Liver (tissue), 9 donors: ENCODE measurements around the gene RALGPS1. TPM values are rescaled to one million over a fixed set of nuclear protein-coding genes. Genes with fewer than 3 reads are reported as not detected.

Source experiments
- DNase-seq: peaks from one replicate; pipeline ENCODE4 v3.0.0-alpha.2; 2017; ENCODE audit warnings: low spot score
- H3K27ac ChIP-seq, 2 donors: one replicate each; pipeline ENCODE4 v1.7.0; 2013; ENCODE audit warnings: inconsistent platforms in 2 of 2, low read length in 2 of 2, control low read depth in 1 of 2, low read depth in 1 of 2, mild to moderate bottlenecking in 1 of 2
- H3K27me3 ChIP-seq, 4 donors: one replicate each; pipeline versions ENCODE4 v1.6.1 to v1.7.0; 2013; ENCODE audit warnings: low read length in 3 of 4, inconsistent platforms in 1 of 4, mild to moderate bottlenecking in 1 of 4, moderate library complexity in 1 of 4; ENCODE audit not compliant: control insufficient read depth in 4 of 4, insufficient read depth in 4 of 4
- H3K36me3 ChIP-seq, 4 donors: one replicate each; pipeline versions ENCODE4 v1.6.1 to v1.7.0; 2013; ENCODE audit warnings: low read length in 3 of 4, mild to moderate bottlenecking in 3 of 4, low read depth in 1 of 4, moderate library complexity in 1 of 4; ENCODE audit not compliant: control insufficient read depth in 4 of 4, insufficient read depth in 3 of 4
- H3K4me1 ChIP-seq, 4 donors: one replicate each; pipeline versions ENCODE4 v1.6.1 to v1.7.0; 2013; ENCODE audit warnings: low read length in 3 of 4, mild to moderate bottlenecking in 3 of 4, moderate library complexity in 1 of 4; ENCODE audit not compliant: control insufficient read depth in 4 of 4, insufficient read depth in 4 of 4
- H3K4me3 ChIP-seq, 3 donors: one replicate each; pipeline versions ENCODE4 v1.6.1 to v1.7.0; 2013; ENCODE audit warnings: low read length in 3 of 3, control low read depth in 1 of 3, low read depth in 1 of 3, mild to moderate bottlenecking in 1 of 3
- H3K9ac ChIP-seq, 2 donors: one replicate each; pipeline ENCODE4 v1.7.0; 2013; ENCODE audit warnings: low read length in 2 of 2, mild to moderate bottlenecking in 2 of 2, moderate library complexity in 2 of 2, control low read depth in 1 of 2, low read depth in 1 of 2
- H3K9me3 ChIP-seq, 4 donors: one replicate each; pipeline versions ENCODE4 v1.6.1 to v1.7.0; 2013; ENCODE audit warnings: low read length in 3 of 4; ENCODE audit not compliant: control insufficient read depth in 4 of 4
- CTCF ChIP-seq: fragments of 150-350 bp; IDR thresholded peaks from 2 replicates; pipeline ENCODE4 v1.5.1; 2017; ENCODE audit warnings: improper control_type of control experiment, low read depth, low read length; ENCODE audit not compliant: missing input control
- FOXA1 ChIP-seq: IDR thresholded peaks from 2 replicates; pipeline ENCODE4 v1.6.1; 2016; ENCODE audit warnings: antibody characterized with exemption
- FOXA2 ChIP-seq: IDR thresholded peaks from 2 replicates; pipeline ENCODE4 v1.6.1; 2016; ENCODE audit warnings: antibody characterized with exemption
- HNF4A ChIP-seq, 2 donors: conservative IDR thresholded peaks; 2 replicates each; pipeline ENCODE4 v1.6.1; 2016; ENCODE audit warnings: antibody characterized with exemption in 2 of 2, mild to moderate bottlenecking in 2 of 2
- HNF4G ChIP-seq: IDR thresholded peaks from 2 replicates; pipeline ENCODE4 v1.6.1; 2016; ENCODE audit warnings: antibody characterized with exemption
- RXRA ChIP-seq, 2 donors: IDR thresholded peaks; 2 replicates each; pipeline ENCODE4 v1.6.1; 2017 to 2018; ENCODE audit warnings: antibody characterized with exemption in 2 of 2, mild to moderate bottlenecking in 1 of 2
- TAF1 ChIP-seq: conservative IDR thresholded peaks from 2 replicates; pipeline ENCODE4 v1.6.1; 2016; ENCODE audit warnings: antibody characterized with exemption, mild to moderate bottlenecking
- YY1 ChIP-seq: IDR thresholded peaks from 2 replicates; pipeline ENCODE4 v1.6.1; 2016; ENCODE audit warnings: antibody characterized with exemption, mild to moderate bottlenecking
- WGBS: extraction: QIAGEN DNeasy Blood & Tissue Kit; methylation state at CpG from one replicate; pipeline ENCODE4 v1.1.7; 2013; 5-methylcytosine and 5-hydroxymethylcytosine counted together
- polyA plus RNA-seq, 2 donors: library from polyadenylated mRNA; stranded (reverse) in 1 of 2; unstranded in 1 of 2; fragments of 200-250 nt in 1 of 2; fragments of >200 nt in 1 of 2; fragmentation: Nextera tagmentation in 1 of 2; extraction: Ambion mirVana in 1 of 2; gene quantifications; one replicate each; pipeline versions ENCODE4 v1.2.1 to v1.2.3, GENCODE V29; 2013 to 2015
- total RNA-seq, 2 donors: library from RNA; depleted of rRNA; stranded (reverse); fragments of >200 nt; gene quantifications; one replicate each; pipeline ENCODE4 v1.2.3, GENCODE V29; 2014
- TF ChIP-seq, protein P1 (sequence below): IDR thresholded peaks from 2 replicates; pipeline ENCODE4 v1.6.1; 2016; ENCODE audit warnings: antibody characterized with exemption
- TF ChIP-seq, protein P2 (sequence below): IDR thresholded peaks from 2 replicates; pipeline ENCODE4 v1.6.1; 2016; ENCODE audit warnings: antibody characterized with exemption, mild to moderate bottlenecking
- donor health status: healthy.
- donor health status: healthy.
- donor health status: healthy.
- donor health status: healthy.
- donor health status: healthy.

The RALGPS1 gene
- total and polyA plus RNA-seq, 4 donors: 1.4 to 2.7 (median 2.0) TPM

- Histone ChIP-seq H3K27me3 (no peaks in the 10 kb centered on the region), H3K9ac (no peak overlapping the region)
- 97% methylated on average over 2 of the region's 2 CpGs for WGBS
Measured at GRCh38 chr9:127018935-127019334, 104.4 kb downstream of the RALGPS1 start.

GRCh38 chr9:127020036-127020801 lies 105.6 kb downstream of the RALGPS1 start:
- no peak for TF ChIP-seq CTCF
- TF ChIP-seq, protein P1, sequence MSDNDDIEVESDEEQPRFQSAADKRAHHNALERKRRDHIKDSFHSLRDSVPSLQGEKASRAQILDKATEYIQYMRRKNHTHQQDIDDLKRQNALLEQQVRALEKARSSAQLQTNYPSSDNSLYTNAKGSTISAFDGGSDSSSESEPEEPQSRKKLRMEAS: no peak
- no peak for TF ChIP-seq FOXA2
- TF ChIP-seq, protein P2, sequence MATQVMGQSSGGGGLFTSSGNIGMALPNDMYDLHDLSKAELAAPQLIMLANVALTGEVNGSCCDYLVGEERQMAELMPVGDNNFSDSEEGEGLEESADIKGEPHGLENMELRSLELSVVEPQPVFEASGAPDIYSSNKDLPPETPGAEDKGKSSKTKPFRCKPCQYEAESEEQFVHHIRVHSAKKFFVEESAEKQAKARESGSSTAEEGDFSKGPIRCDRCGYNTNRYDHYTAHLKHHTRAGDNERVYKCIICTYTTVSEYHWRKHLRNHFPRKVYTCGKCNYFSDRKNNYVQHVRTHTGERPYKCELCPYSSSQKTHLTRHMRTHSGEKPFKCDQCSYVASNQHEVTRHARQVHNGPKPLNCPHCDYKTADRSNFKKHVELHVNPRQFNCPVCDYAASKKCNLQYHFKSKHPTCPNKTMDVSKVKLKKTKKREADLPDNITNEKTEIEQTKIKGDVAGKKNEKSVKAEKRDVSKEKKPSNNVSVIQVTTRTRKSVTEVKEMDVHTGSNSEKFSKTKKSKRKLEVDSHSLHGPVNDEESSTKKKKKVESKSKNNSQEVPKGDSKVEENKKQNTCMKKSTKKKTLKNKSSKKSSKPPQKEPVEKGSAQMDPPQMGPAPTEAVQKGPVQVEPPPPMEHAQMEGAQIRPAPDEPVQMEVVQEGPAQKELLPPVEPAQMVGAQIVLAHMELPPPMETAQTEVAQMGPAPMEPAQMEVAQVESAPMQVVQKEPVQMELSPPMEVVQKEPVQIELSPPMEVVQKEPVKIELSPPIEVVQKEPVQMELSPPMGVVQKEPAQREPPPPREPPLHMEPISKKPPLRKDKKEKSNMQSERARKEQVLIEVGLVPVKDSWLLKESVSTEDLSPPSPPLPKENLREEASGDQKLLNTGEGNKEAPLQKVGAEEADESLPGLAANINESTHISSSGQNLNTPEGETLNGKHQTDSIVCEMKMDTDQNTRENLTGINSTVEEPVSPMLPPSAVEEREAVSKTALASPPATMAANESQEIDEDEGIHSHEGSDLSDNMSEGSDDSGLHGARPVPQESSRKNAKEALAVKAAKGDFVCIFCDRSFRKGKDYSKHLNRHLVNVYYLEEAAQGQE: no peak
- no peak for TF ChIP-seq HNF4G
- no peak for TF ChIP-seq RXRA (IDR thresholded peaks at IDR 0.05)
- no peak for TF ChIP-seq HNF4A (conservative IDR thresholded peaks at IDR 0.05)
- no peak for TF ChIP-seq FOXA1
- DNase-seq: no peak
- H3K27me3 ChIP-seq: no peaks in the 10 kb centered on the region
- H3K27ac ChIP-seq: no peak overlapping the region
- H3K36me3 ChIP-seq: no peaks in the 10 kb centered on the region
- H3K9me3 ChIP-seq: no peaks in the 10 kb centered on the region
- no peak overlapping the region for H3K4me3 ChIP-seq
- 90% methylated on average over 4 of the region's 4 CpGs for WGBS
- H3K9ac ChIP-seq: no peak overlapping the region
- no peaks in the 10 kb centered on the region for H3K4me1 ChIP-seq

More at GRCh38 chr9:127018935-127019334, 104.4 kb downstream of the RALGPS1 start:
- TF ChIP-seq, protein P2: no peak
- TF ChIP-seq CTCF (no peak), FOXA1 (no peak), YY1 (no peak), TAF1 (no peak)
- no peaks in the 10 kb centered on the region for H3K4me1 ChIP-seq
- H3K9me3 ChIP-seq: no peaks in the 10 kb centered on the region
- DNase-seq: no peak
- no peak overlapping the region for H3K4me3 ChIP-seq
- H3K36me3 ChIP-seq: no peaks in the 10 kb centered on the region
- H3K27ac ChIP-seq: no peak overlapping the region
